Measurements from ENCODE around the gene TBC1D10B.
A peak's percentile ranks its signal among the peaks of the same experiment; 100 is the strongest.
"Not testable (repeated sequence)": the region's sequence is repeated elsewhere in the genome, so short reads cannot be mapped to it uniquely, and the experiment has no call there.

TBC1D10B gene

GRCh38 chr16:30354423-30355143 lies 15.7 kb downstream of the TBC1D10B start:
- DNase-seq (ENCODE audit: low read depth) = no peak

GRCh38 chr16:30353438-30354129 lies 16.7 kb downstream of the TBC1D10B start:
- no peak for DNase-seq (ENCODE audit: low read depth)

GRCh38 chr16:30352488-30353401 lies 17.5 kb downstream of the TBC1D10B start:
- no peak for DNase-seq (ENCODE audit: low read depth)

- DNase-seq (ENCODE audit: low read depth) = peak; percentile 86
Observed at GRCh38 chr16:30351586-30352419, 18.5 kb downstream of the TBC1D10B start.

- no peak for DNase-seq (ENCODE audit: low read depth)
Observed at GRCh38 chr16:30351001-30351441, 19.3 kb downstream of the TBC1D10B start.

- DNase-seq (ENCODE audit: low read depth) = no peak
Observed at GRCh38 chr16:30350134-30350871, 20.0 kb downstream of the TBC1D10B start.

- DNase-seq (ENCODE audit: low read depth) = no peak
Observed at GRCh38 chr16:30349675-30350074, 20.6 kb downstream of the TBC1D10B start.

GRCh38 chr16:30348929-30349328 lies 21.4 kb downstream of the TBC1D10B start:
- DNase-seq (ENCODE audit: low read depth) = no peak

- no peak for DNase-seq (ENCODE audit: low read depth)
Observed at GRCh38 chr16:30348113-30348512, 22.2 kb downstream of the TBC1D10B start.

- DNase-seq (ENCODE audit: low read depth) = no peak
Observed at GRCh38 chr16:30346286-30346685, 24.0 kb downstream of the TBC1D10B start.

- not testable (repeated sequence) for DNase-seq (ENCODE audit: low read depth)
Observed at GRCh38 chr16:30343491-30343820, 26.8 kb downstream of the TBC1D10B start.

- no peak for DNase-seq (ENCODE audit: low read depth)
Observed at GRCh38 chr16:30342751-30343490, 27.4 kb downstream of the TBC1D10B start.

- not testable (repeated sequence) for DNase-seq (ENCODE audit: low read depth)
Observed at GRCh38 chr16:30341971-30342370, 28.3 kb downstream of the TBC1D10B start.

- DNase-seq (ENCODE audit: low read depth) = no peak
Observed at GRCh38 chr16:30340621-30341020, 29.7 kb downstream of the TBC1D10B start.

- not testable (repeated sequence) for DNase-seq (ENCODE audit: low read depth)
Observed at GRCh38 chr16:30338715-30339114, 31.6 kb downstream of the TBC1D10B start.

GRCh38 chr16:30337964-30338357 lies 32.3 kb downstream of the TBC1D10B start:
- not testable (repeated sequence) for DNase-seq (ENCODE audit: low read depth)

- peak; percentile 7 for DNase-seq (ENCODE audit: low read depth)
Observed at GRCh38 chr16:30335598-30336474, 34.5 kb downstream of the TBC1D10B start.

- peak; percentile 19 for DNase-seq (ENCODE audit: low read depth)
Observed at GRCh38 chr16:30335028-30335597, 35.2 kb downstream of the TBC1D10B start.

GRCh38 chr16:30334473-30334989 lies 35.8 kb downstream of the TBC1D10B start:
- DNase-seq (ENCODE audit: low read depth) = peak; percentile 36
